IMR-90 (cell line): ENCODE measurements around the gene WNT7B. TPM values are rescaled to one million over a fixed set of nuclear protein-coding genes. Genes with fewer than 3 reads are reported as not detected.

Experiments
- ATAC-seq: fragments of 200-7000 bp; cut with Tn5 transposase; 2 replicates; pipeline ENCODE4 v1.9.1; 2020; ENCODE audit warnings: low read depth, mild to moderate bottlenecking, moderate library complexity
- BruUV-seq: library from RNA; stranded (reverse); fragments of 400-500 nt; replicated peaks from 2 replicates; lab custom pipeline; 2021; lab: Mats Ljungman, UMichigan
- CTCF ChIA-PET: fragments of 300-600 bp; formaldehyde crosslinking; extraction: SDS; loops from one replicate; lab custom pipeline; 2021; ENCODE audit warnings: antibody characterized with exemption; lab: Yijun Ruan, JAX
- POLR2A ChIA-PET: fragments of 300-600 bp; sonication (Branson Sonifier 250); formaldehyde crosslinking; loops from one replicate; lab custom pipeline; 2022; ENCODE audit warnings: antibody characterized with exemption; ENCODE audit not compliant: unreplicated experiment; lab: Charles Lee
- DNase-seq: peaks from one replicate; pipeline ENCODE4 v3.0.0; 2013
- H2AFZ ChIP-seq: replicated peaks from 2 replicates; pipeline ENCODE3; 2013; ENCODE audit warnings: low read length, mild to moderate bottlenecking; ENCODE audit not compliant: poor library complexity
- H2AK5ac ChIP-seq: 2 replicates; pipeline ENCODE4 v1.6.1; 2013; ENCODE audit warnings: low read depth, low read length, inconsistent platforms
- H2AK9ac ChIP-seq: replicated peaks from 2 replicates; pipeline ENCODE3; 2013; ENCODE audit warnings: mild to moderate bottlenecking, low read depth, low read length, moderate library complexity; ENCODE audit not compliant: poor library complexity
- H2BK120ac ChIP-seq: 2 replicates; pipeline ENCODE4 v1.6.1; 2013; ENCODE audit warnings: low read depth, low read length, inconsistent platforms
- H2BK15ac ChIP-seq: 3 replicates; pipeline ENCODE4 v1.6.1; 2013; ENCODE audit warnings: low read depth, low read length, inconsistent platforms
- H2BK20ac ChIP-seq: 2 replicates; pipeline ENCODE4 v1.6.1; 2013; ENCODE audit warnings: low read depth, mild to moderate bottlenecking, inconsistent platforms, low read length, moderate library complexity
- H2BK5ac ChIP-seq: 2 replicates; pipeline ENCODE4 v1.6.1; 2013; ENCODE audit warnings: mild to moderate bottlenecking, low read depth, low read length, inconsistent platforms; ENCODE audit not compliant: poor library complexity, severe bottlenecking
- H3K14ac ChIP-seq: replicated peaks from 2 replicates; pipeline ENCODE4 v1.6.1; 2013; ENCODE audit warnings: low read depth, low read length, inconsistent platforms
- H3K18ac ChIP-seq: 2 replicates; pipeline ENCODE4 v1.6.1; 2013; ENCODE audit warnings: low read depth, low read length, control low read depth
- H3K23ac ChIP-seq: 2 replicates; pipeline ENCODE4 v1.6.1; 2013; ENCODE audit warnings: low read depth, low read length, inconsistent platforms
- H3K27ac ChIP-seq: 2 replicates; pipeline ENCODE4 v1.5.1; 2013; ENCODE audit warnings: mild to moderate bottlenecking, control low read depth, low read length; ENCODE audit not compliant: insufficient read depth
- H3K27me3 ChIP-seq: 2 replicates; pipeline ENCODE4 v1.6.1; 2013; ENCODE audit warnings: low read length; ENCODE audit not compliant: control insufficient read depth, insufficient read depth
- H3K36me3 ChIP-seq: 2 replicates; pipeline ENCODE4 v1.6.1; 2013; ENCODE audit warnings: low read length, mixed read lengths; ENCODE audit not compliant: control insufficient read depth, insufficient read depth
- H3K4ac ChIP-seq: 2 replicates; pipeline ENCODE4 v1.6.1; 2013; ENCODE audit warnings: low read depth, low read length, inconsistent platforms
- H3K4me1 ChIP-seq: 2 replicates; pipeline ENCODE4 v1.6.1; 2013; ENCODE audit warnings: low read length, mixed read lengths; ENCODE audit not compliant: control insufficient read depth, insufficient read depth
- H3K4me2 ChIP-seq: 2 replicates; pipeline ENCODE4 v1.6.1; 2013; ENCODE audit warnings: low read depth, mild to moderate bottlenecking, control low read depth, low read length, moderate library complexity
- H3K4me3 ChIP-seq: 2 replicates; pipeline ENCODE4 v1.5.1; 2013; ENCODE audit warnings: low read depth, mild to moderate bottlenecking, control low read depth, low read length, moderate library complexity; ENCODE audit not compliant: insufficient read depth
- H3K56ac ChIP-seq: 2 replicates; pipeline ENCODE4 v1.6.1; 2013; ENCODE audit warnings: low read length, inconsistent platforms; ENCODE audit not compliant: insufficient read depth; ENCODE audit errors: extremely low read depth
- H3K79me1 ChIP-seq, 2 experiments: 2 replicates each; pipeline ENCODE4 v1.6.1; 2013; ENCODE audit warnings: low read length in 2 of 2, inconsistent platforms in 1 of 2, low read depth in 1 of 2
- H3K9ac ChIP-seq: 2 replicates; pipeline ENCODE4 v1.6.1; 2013; ENCODE audit warnings: low read depth, low read length, control low read depth
- H3K9me1 ChIP-seq: 2 replicates; pipeline ENCODE4 v1.6.1; 2013; ENCODE audit warnings: low read length, inconsistent platforms; ENCODE audit not compliant: insufficient read depth
- H3K9me3 ChIP-seq: 2 replicates; pipeline ENCODE4 v1.6.1; 2013; ENCODE audit warnings: low read length; ENCODE audit not compliant: control insufficient read depth, insufficient read depth
- H4K20me1 ChIP-seq: 2 replicates; pipeline ENCODE4 v1.6.1; 2013; ENCODE audit warnings: low read length, inconsistent platforms; ENCODE audit not compliant: insufficient read depth
- H4K5ac ChIP-seq: 2 replicates; pipeline ENCODE4 v1.6.1; 2013; ENCODE audit warnings: mild to moderate bottlenecking, low read depth, low read length, control low read depth
- H4K8ac ChIP-seq, 2 experiments: 2 replicates each; pipeline ENCODE4 v1.6.1; 2013; ENCODE audit warnings: low read depth in 2 of 2, low read length in 2 of 2, control low read depth in 1 of 2, inconsistent platforms in 1 of 2
- H4K91ac ChIP-seq: 2 replicates; pipeline ENCODE4 v1.6.1; 2013; ENCODE audit warnings: low read depth, low read length, inconsistent platforms; ENCODE audit not compliant: insufficient read depth
- BHLHE40 ChIP-seq: fragments of 150-350 bp; IDR thresholded peaks from 2 replicates; pipeline ENCODE4 v1.6.1; 2016; ENCODE audit warnings: mild to moderate bottlenecking, low read depth, low read length
- CEBPB ChIP-seq: IDR thresholded peaks from 2 replicates; pipeline ENCODE4 v1.6.1; 2012; ENCODE audit warnings: low read depth, low read length, improper control_type of control experiment
- CHD1 ChIP-seq: IDR thresholded peaks from 2 replicates; pipeline ENCODE4 v1.6.1; 2012; ENCODE audit warnings: low read depth, low read length, improper control_type of control experiment
- FOS ChIP-seq: fragments of 150-350 bp; IDR thresholded peaks from 2 replicates; pipeline ENCODE4 v1.6.1; 2016; ENCODE audit warnings: low read depth, low read length
- MAFK ChIP-seq: IDR thresholded peaks from 2 replicates; pipeline ENCODE4 v1.6.1; 2012; ENCODE audit warnings: low read depth, low read length, improper control_type of control experiment
- MAZ ChIP-seq: IDR thresholded peaks from 2 replicates; pipeline ENCODE4 v1.6.1; 2012; ENCODE audit warnings: low read depth, mild to moderate bottlenecking, low read length, improper control_type of control experiment, moderate library complexity, borderline replicate concordance
- MXI1 ChIP-seq: IDR thresholded peaks from 2 replicates; pipeline ENCODE4 v1.6.1; 2012; ENCODE audit warnings: low read depth, mild to moderate bottlenecking, low read length, moderate library complexity, borderline replicate concordance
- POLR2A ChIP-seq: IDR thresholded peaks from 2 replicates; pipeline ENCODE4 v1.6.1; 2012; ENCODE audit warnings: mild to moderate bottlenecking, low read depth, low read length
- RAD21 ChIP-seq: IDR thresholded peaks from 2 replicates; pipeline ENCODE4 v1.6.1; 2012; ENCODE audit warnings: low read length, improper control_type of control experiment
- RCOR1 ChIP-seq: IDR thresholded peaks from 2 replicates; pipeline ENCODE4 v1.6.1; 2012; ENCODE audit warnings: mild to moderate bottlenecking, low read length, improper control_type of control experiment; ENCODE audit not compliant: insufficient replicate concordance
- RFX5 ChIP-seq: IDR thresholded peaks from 2 replicates; pipeline ENCODE4 v1.8.0; 2012; ENCODE audit warnings: low read depth, mild to moderate bottlenecking, low read length, moderate library complexity
- SMC3 ChIP-seq: fragments of 150-350 bp; IDR thresholded peaks from 2 replicates; pipeline ENCODE4 v1.6.1; 2016; ENCODE audit warnings: low read depth, mild to moderate bottlenecking, antibody characterized with exemption, low read length, moderate library complexity
- WGBS, 2 experiments: methylation state at CpG; one replicate each; pipeline versions ENCODE4 v1.1.5 to v1.1.7; 2013; ENCODE audit warnings: missing lambda C conversion rate in 2 of 2; ENCODE audit not compliant: insufficient read length in 1 of 2; ENCODE audit errors: extremely low coverage in 2 of 2; 5-methylcytosine and 5-hydroxymethylcytosine counted together
- dilution Hi-C: fragments of 300-500 bp; cut with HindIII; formaldehyde crosslinking; loops from one replicate; pipeline ENCODE4 v1.14.3; 2018; ENCODE audit warnings: low sequenced_read_pairs; ENCODE audit not compliant: unreplicated experiment
- in situ Hi-C: fragments of 300-500 bp; cut with MboI; formaldehyde crosslinking; loops from 3 replicates; pipeline ENCODE4 v1.14.3; 2019; ENCODE audit warnings: low sequenced_read_pairs, inconsistent platforms, mixed read lengths
- intact Hi-C: fragments of 100-400 bp; cut with micrococcal nuclease; formaldehyde crosslinking; loops from 2 replicates; pipeline ENCODE4 v1.10.0; 2022
- polyA plus RNA-seq, 3 experiments: library from polyadenylated mRNA; depleted of rRNA; stranded (reverse); fragments of >200 nt; gene quantifications; 2 replicates each; pipeline ENCODE4 v1.2.3, GENCODE V29; 2012; ENCODE audit warnings: low replicate concordance in 1 of 3
- total RNA-seq: library from RNA; depleted of rRNA; stranded (reverse); fragments of >200 nt; gene quantifications from 2 replicates; pipeline ENCODE4 v1.2.3, GENCODE V29; 2012
- TF ChIP-seq, protein P1 (sequence below): fragments of 150-350 bp; IDR thresholded peaks from 2 replicates; pipeline ENCODE4 v1.6.1; 2017; ENCODE audit warnings: mild to moderate bottlenecking, antibody characterized with exemption, low read length, low read depth
- TF ChIP-seq, protein P2 (sequence below): conservative IDR thresholded peaks from 2 replicates; pipeline ENCODE4 v1.5.1; 2012; ENCODE audit warnings: mild to moderate bottlenecking, low read depth, low read length, improper control_type of control experiment
- TF ChIP-seq, protein P3 (sequence below): fragments of 150-350 bp; IDR thresholded peaks from 2 replicates; pipeline ENCODE4 v1.6.1; 2016; ENCODE audit warnings: low read depth, mild to moderate bottlenecking, low read length, moderate library complexity, borderline replicate concordance

WNT7B gene
- total and polyA plus RNA-seq, 2 of the 4 experiments (the other 2 are of a cell fraction): under 0.01 to 0.15 TPM

DNA sequence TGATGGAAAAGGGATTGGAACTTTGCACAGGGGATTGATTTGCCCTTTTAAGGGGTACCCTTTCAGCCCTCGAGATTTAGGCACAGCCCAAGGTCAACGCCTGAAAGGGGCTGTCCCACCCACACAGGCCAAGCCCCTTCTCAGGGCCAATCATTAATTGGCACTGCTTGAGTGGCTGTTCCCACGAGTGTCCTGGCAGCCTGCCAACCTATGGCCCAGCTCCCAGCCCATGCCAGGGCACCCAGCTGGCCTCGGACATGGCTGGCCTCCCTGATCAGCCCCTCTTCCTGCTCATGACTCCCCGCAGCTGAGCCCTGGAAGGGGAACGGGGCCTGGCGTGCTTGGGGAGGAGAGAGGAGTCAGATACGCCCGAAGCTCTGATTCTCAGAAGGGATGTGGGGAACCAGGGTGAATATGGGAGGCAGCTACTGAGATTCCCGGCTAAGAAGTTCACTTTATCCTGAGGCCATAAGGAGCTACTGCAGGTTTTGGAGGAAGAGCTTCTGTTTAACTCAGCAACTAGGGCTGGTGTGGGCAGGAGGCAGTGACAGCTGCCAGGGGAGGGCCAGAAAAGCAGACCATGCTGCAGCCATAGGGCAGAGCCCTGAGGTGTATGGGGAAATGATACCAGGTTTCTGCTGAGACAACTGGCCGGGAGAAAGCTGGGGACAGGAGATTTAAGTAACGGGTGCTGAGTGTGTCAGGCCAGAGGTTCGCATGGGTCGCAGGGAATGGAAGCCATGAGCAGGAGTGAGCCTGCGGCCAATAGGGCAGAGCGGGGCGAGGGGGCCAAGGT is 30.0 kb downstream of the WNT7B start:
- intact Hi-C loops (no loop called here), in situ Hi-C loops (no loop called here), dilution Hi-C loops (no loop called here)
- no peaks in the 10 kb centered on the region for H3K36me3 ChIP-seq
- ChIA-PET POLR2A (no interaction called here), CTCF (no interaction called here)
- H3K4me3 ChIP-seq: no peak overlapping the region
- no peak overlapping the region for H2AK5ac ChIP-seq
- no peak overlapping the region for H3K18ac ChIP-seq
- peaks cover 6% of the 10 kb centered on the region; the same call in 1 of the 2 replicates for H3K27me3 ChIP-seq
- H3K4me2 ChIP-seq: no peak overlapping the region
- BruUV-seq: no TSS peak
- H3K27ac ChIP-seq: no peak overlapping the region
- 66% methylated on average over 5 of the region's 17 CpGs; no CpG with 5 or more reads in 1 of the 2 experiments for WGBS, 2 experiments
- DNase-seq: no peak
- no peaks in the 10 kb centered on the region for H3K9me3 ChIP-seq
- no peak overlapping the region for H2AFZ ChIP-seq
- H4K8ac ChIP-seq: no peak overlapping the region
- H3K56ac ChIP-seq: no peak overlapping the region
- no peaks in the 10 kb centered on the region for H3K79me1 ChIP-seq
- H2BK120ac ChIP-seq: no peak overlapping the region
- H3K4me1 ChIP-seq: 0 out of 2 replicates have a peak, but pooled peaks cover 1% of the 10 kb centered on the region
- H3K9ac ChIP-seq: no peak overlapping the region
- H3K14ac ChIP-seq: no peak overlapping the region
- no peaks in the 10 kb centered on the region; the same call in 1 of the 2 replicates for H4K20me1 ChIP-seq
- H2BK20ac ChIP-seq: no peak overlapping the region
- peaks cover 4% of the 10 kb centered on the region for H3K9me1 ChIP-seq
- no peak overlapping the region for H3K23ac ChIP-seq
- ATAC-seq: no peak
- H4K91ac ChIP-seq: no peak overlapping the region
- H2BK5ac ChIP-seq: no peak overlapping the region
- no peak overlapping the region for H2BK15ac ChIP-seq
- H3K4ac ChIP-seq: no peak overlapping the region
- no peak overlapping the region for H2AK9ac ChIP-seq
- no peak overlapping the region for H4K5ac ChIP-seq
- TF ChIP-seq CHD1: no peak
- TF ChIP-seq MAFK: no peak
- TF ChIP-seq RCOR1: no peak
- TF ChIP-seq FOS: no peak
- no peak for TF ChIP-seq SMC3
- TF ChIP-seq, protein P1, sequence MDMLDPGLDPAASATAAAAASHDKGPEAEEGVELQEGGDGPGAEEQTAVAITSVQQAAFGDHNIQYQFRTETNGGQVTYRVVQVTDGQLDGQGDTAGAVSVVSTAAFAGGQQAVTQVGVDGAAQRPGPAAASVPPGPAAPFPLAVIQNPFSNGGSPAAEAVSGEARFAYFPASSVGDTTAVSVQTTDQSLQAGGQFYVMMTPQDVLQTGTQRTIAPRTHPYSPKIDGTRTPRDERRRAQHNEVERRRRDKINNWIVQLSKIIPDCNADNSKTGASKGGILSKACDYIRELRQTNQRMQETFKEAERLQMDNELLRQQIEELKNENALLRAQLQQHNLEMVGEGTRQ: no peak
- TF ChIP-seq RFX5: no peak
- TF ChIP-seq BHLHE40: no peak
- no peak for TF ChIP-seq MXI1
- no peak for TF ChIP-seq POLR2A
- no peak for TF ChIP-seq RAD21
- no peak for TF ChIP-seq MAZ
- TF ChIP-seq, protein P2, sequence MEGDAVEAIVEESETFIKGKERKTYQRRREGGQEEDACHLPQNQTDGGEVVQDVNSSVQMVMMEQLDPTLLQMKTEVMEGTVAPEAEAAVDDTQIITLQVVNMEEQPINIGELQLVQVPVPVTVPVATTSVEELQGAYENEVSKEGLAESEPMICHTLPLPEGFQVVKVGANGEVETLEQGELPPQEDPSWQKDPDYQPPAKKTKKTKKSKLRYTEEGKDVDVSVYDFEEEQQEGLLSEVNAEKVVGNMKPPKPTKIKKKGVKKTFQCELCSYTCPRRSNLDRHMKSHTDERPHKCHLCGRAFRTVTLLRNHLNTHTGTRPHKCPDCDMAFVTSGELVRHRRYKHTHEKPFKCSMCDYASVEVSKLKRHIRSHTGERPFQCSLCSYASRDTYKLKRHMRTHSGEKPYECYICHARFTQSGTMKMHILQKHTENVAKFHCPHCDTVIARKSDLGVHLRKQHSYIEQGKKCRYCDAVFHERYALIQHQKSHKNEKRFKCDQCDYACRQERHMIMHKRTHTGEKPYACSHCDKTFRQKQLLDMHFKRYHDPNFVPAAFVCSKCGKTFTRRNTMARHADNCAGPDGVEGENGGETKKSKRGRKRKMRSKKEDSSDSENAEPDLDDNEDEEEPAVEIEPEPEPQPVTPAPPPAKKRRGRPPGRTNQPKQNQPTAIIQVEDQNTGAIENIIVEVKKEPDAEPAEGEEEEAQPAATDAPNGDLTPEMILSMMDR: no peak
- TF ChIP-seq, protein P3, sequence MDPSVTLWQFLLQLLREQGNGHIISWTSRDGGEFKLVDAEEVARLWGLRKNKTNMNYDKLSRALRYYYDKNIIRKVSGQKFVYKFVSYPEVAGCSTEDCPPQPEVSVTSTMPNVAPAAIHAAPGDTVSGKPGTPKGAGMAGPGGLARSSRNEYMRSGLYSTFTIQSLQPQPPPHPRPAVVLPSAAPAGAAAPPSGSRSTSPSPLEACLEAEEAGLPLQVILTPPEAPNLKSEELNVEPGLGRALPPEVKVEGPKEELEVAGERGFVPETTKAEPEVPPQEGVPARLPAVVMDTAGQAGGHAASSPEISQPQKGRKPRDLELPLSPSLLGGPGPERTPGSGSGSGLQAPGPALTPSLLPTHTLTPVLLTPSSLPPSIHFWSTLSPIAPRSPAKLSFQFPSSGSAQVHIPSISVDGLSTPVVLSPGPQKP: no peak
- TF ChIP-seq CEBPB: no peak
